Cardiac muscle cell (in vitro differentiated cells and primary cell): Measurements from ENCODE around the gene MRTFA. TPM values are rescaled to one million over a fixed set of nuclear protein-coding genes. Genes with fewer than 3 reads are reported as not detected.
"Not testable (repeated sequence)": the region's sequence is repeated elsewhere in the genome, so short reads cannot be mapped to it uniquely, and the experiment has no call there.

Experiments used
- DNase-seq, 2 donors: peaks; one replicate each; pipeline versions ENCODE4 v3.0.0 to v3.0.0-alpha.2; 2010 to 2017; ENCODE audit warnings: low read depth in 1 of 2, low spot score in 1 of 2
- H3K27ac ChIP-seq: fragments of 200-600 bp; sonication (generic); 2 replicates; pipeline ENCODE4 v1.5.1; 2016
- H3K27me3 ChIP-seq: fragments of 200-600 bp; sonication (generic); 2 replicates; pipeline ENCODE4 v1.6.0; 2016; ENCODE audit warnings: control low read depth
- H3K36me3 ChIP-seq: fragments of 200-600 bp; sonication (generic); 2 replicates; pipeline ENCODE4 v1.5.1; 2016; ENCODE audit warnings: control low read depth
- H3K4me1 ChIP-seq: fragments of 200-600 bp; sonication (generic); 2 replicates; pipeline ENCODE4 v1.8.1; 2017; ENCODE audit warnings: low read depth, mild to moderate bottlenecking, mixed run types
- H3K4me3 ChIP-seq: fragments of 200-600 bp; sonication (generic); 2 replicates; pipeline ENCODE4 v1.5.1; 2016; ENCODE audit warnings: mild to moderate bottlenecking
- H3K9me3 ChIP-seq: fragments of 200-600 bp; sonication (generic); 2 replicates; pipeline ENCODE4 v1.5.1; 2017; ENCODE audit warnings: low read depth, mild to moderate bottlenecking, control low read depth
- polyA plus RNA-seq: library from polyadenylated mRNA; unstranded; fragments of >200 nt; fragmentation: Nextera tagmentation; extraction: Ambion mirVana; gene quantifications from 2 replicates; pipeline ENCODE4 v1.2.1, GENCODE V29; 2016
- total RNA-seq: library from RNA; depleted of rRNA; stranded (reverse); fragments of >200 nt; gene quantifications from 2 replicates; pipeline ENCODE4 v1.2.3, GENCODE V29; 2016
- TF ChIP-seq, protein P1 (sequence below): IDR thresholded peaks from 2 replicates; pipeline ENCODE4 v1.5.1; 2012; ENCODE audit warnings: low read depth, mild to moderate bottlenecking, low read length

Gene MRTFA
- total and polyA plus RNA-seq, 2 experiments from 2014 or later: 32.6 to 116 TPM

DNA sequence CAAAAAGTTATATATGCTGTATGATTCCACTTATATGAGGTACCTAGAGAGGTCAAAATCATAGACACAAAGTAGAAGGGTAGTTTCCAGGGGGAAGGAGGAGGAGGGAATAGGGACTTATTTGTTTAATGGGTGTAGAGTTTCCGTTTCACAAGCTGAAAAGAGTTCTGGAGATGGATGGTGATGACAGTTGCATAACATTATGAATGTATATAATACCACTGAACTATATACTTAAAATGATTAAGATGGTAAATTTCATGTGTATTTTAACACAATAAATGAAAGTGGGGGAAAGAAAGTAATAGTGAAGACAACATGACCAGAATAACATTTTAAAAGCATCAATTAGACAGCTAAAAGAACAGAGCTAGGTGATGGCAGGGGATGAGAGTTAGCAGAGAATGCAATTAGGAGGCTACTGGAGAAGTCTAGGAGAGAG lies 51.2 kb downstream of the MRTFA start:
- no peak overlapping the region for H3K27ac ChIP-seq
- H3K27me3 ChIP-seq: no peaks in the 10 kb centered on the region
- H3K9me3 ChIP-seq: no peaks in the 10 kb centered on the region
- TF ChIP-seq, protein P1, sequence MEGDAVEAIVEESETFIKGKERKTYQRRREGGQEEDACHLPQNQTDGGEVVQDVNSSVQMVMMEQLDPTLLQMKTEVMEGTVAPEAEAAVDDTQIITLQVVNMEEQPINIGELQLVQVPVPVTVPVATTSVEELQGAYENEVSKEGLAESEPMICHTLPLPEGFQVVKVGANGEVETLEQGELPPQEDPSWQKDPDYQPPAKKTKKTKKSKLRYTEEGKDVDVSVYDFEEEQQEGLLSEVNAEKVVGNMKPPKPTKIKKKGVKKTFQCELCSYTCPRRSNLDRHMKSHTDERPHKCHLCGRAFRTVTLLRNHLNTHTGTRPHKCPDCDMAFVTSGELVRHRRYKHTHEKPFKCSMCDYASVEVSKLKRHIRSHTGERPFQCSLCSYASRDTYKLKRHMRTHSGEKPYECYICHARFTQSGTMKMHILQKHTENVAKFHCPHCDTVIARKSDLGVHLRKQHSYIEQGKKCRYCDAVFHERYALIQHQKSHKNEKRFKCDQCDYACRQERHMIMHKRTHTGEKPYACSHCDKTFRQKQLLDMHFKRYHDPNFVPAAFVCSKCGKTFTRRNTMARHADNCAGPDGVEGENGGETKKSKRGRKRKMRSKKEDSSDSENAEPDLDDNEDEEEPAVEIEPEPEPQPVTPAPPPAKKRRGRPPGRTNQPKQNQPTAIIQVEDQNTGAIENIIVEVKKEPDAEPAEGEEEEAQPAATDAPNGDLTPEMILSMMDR: no peak
- H3K4me1 ChIP-seq: peaks cover 7% of the 10 kb centered on the region
- no peak for DNase-seq
- H3K4me3 ChIP-seq: no peak overlapping the region
- no peaks in the 10 kb centered on the region for H3K36me3 ChIP-seq

DNA sequence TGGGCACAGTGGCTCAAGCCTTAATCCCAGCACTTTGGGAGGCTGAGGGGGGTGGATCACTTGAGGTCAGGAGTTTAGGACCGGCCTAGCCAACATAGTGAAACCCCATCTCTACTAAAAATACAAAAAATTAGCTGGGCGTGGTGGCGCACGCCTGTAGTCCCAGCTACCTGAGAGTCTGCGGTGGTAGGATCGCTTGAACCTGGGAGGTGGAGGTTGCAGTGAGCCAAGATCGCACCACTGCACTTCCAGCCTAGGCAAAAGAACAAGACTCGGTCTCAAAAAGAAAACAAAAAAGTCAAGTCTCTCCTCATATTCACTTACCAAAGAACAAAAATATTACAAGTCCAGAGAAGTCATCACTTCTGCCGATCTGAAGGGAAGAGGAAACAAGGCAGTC lies 51.8 kb downstream of the MRTFA start:
- not testable (repeated sequence) for H3K27me3 ChIP-seq, H3K4me3 ChIP-seq, H3K9me3 ChIP-seq, DNase-seq, H3K4me1 ChIP-seq, H3K27ac ChIP-seq, H3K36me3 ChIP-seq

DNA sequence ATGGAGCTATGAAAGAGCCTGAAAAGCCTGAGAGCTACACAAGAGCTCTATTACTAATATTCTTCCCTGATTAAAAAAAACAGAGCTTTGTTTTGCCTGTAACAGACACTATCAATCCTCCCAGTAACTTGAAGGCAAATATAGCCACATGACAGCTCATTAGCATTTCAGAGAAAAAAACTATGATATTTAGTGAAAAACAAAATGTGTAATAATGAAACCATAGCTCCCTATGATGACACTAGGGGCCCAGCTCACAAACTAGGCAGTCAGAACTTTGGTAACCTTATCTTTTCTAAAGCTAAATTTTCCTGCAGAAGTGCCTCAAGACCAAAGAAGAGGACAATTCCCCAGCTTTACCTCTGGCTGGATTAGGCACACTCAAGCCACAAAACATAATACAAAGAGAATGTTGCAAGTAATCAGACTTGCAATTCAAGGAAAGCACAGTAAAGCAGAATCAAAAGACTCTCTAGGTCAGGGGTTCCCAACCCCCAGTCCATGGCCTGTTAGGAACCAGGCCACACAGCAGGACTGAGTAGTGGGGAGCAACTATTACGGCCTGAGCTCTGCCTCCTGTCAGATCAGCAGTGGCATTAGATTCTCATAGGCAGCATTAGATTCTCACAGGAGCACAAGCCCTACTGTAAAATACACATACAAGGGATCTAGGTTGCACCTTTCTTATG lies 53.3 kb downstream of the MRTFA start:
- Histone ChIP-seq H3K9me3 (no peaks in the 10 kb centered on the region), H3K27me3 (no peaks in the 10 kb centered on the region), H3K4me1 (peaks cover 7% of the 10 kb centered on the region), H3K27ac (no peak overlapping the region), H3K4me3 (no peak overlapping the region), H3K36me3 (no peaks in the 10 kb centered on the region)
- DNase-seq: no peak
- TF ChIP-seq, protein P1: no peak

DNA sequence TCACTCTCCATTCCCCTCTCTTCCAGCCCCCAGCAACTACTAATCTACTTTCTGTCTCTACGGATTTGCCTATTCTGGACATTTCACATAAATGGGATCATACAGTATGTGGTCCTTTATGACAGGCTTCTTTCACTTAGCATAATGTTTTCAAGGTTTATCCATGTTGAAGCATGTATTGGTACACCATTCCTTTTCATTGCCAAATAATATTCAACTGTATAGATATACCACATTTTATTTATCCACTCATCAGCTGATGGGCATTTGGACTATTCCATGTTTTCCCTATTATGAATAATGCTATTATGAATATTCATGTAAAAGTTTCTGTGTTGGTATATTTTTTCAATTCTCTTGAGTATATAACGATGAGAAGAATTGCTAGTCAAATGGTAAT lies 54.5 kb downstream of the MRTFA start:
- H3K36me3 ChIP-seq: no peaks in the 10 kb centered on the region
- no peaks in the 10 kb centered on the region for H3K27me3 ChIP-seq
- H3K4me1 ChIP-seq: peaks cover 1% of the 10 kb centered on the region
- DNase-seq: no peak
- no peaks in the 10 kb centered on the region for H3K9me3 ChIP-seq
- H3K4me3 ChIP-seq: no peak overlapping the region
- no peak overlapping the region for H3K27ac ChIP-seq
- TF ChIP-seq, protein P1: no peak

DNA sequence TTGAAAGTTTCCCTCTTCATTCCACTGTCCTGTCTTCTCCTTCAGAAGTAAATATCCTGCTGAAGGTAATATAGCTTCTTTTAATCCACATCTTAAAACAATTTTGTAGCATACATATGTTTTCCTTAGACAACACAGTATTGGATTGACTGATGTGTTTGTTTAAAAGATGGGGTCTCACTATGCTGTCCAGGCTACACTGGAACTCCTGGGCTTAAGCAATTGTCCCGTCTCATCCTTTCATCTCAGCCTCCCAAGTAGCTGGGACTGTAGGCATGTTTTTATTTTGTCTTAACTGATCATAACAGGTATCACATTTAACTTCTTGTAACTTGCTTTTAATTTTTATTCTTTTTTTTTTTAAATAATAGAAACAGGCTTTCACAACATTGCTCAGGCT lies 55.9 kb downstream of the MRTFA start:
- TF ChIP-seq, protein P1: no peak
- Histone ChIP-seq H3K4me1 (no peaks in the 10 kb centered on the region), H3K27ac (no peak overlapping the region), H3K27me3 (no peaks in the 10 kb centered on the region), H3K9me3 (no peaks in the 10 kb centered on the region), H3K36me3 (no peaks in the 10 kb centered on the region), H3K4me3 (no peak overlapping the region)
- DNase-seq: no peak

DNA sequence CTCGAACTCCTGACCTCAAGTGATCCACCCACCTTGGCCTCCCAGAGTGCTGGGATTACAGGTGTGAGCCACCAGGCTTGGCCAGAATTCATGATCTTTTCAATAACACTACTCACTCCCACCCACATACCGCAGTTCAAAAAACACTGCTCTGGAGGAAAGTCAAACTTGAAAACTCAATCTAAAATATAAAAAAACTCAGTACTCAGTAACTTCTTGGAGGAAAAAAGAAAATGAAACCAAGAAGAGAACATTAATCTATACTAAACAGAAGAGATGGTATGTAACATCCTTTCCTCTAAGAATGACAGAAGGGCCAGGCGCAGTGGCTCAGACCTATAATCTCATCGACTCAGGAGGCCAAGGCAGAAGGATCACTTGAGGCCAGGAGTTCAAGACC lies 58.3 kb downstream of the MRTFA start:
- Histone ChIP-seq H3K4me1 (no peaks in the 10 kb centered on the region), H3K36me3 (no peaks in the 10 kb centered on the region), H3K9me3 (no peaks in the 10 kb centered on the region), H3K27me3 (no peaks in the 10 kb centered on the region), H3K27ac (no peak overlapping the region), H3K4me3 (no peak overlapping the region)
- TF ChIP-seq, protein P1: no peak
- no peak for DNase-seq
